Measurements from ENCODE around the gene COL16A1.

Gene COL16A1

DNA sequence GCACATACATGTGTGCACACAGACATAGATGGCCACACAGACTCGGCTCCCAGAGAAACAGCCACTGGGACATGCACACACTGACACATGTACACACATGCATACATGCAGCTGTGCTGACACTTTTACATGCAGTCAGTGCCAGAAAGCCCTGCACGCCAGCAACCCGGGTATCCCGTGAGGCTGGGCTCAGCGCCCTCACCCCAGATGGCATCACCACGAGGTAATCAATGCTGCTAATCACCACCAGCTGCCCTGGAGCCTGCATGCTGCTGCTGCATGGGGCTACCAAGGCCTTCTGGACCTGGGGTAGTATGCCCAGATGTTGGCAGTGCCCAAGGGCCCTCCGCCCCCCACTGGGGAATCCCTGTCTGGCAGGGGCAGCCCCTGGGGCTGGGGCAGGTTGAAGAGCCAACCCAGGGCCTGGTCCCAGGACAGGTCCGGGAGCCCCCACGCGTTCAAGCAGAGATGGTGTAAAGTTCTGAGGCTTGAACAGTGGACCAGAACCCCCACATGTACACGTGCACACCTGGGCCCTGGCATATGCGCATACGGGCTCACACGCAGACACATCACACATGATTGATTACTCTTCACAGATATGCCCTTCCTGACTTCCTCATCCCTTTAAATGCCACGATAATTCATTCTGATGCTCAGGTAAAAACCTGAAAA lies 2.7 kb upstream of the COL16A1 start:
- DNase-seq (ENCODE audit: low read depth) = no peak

DNA sequence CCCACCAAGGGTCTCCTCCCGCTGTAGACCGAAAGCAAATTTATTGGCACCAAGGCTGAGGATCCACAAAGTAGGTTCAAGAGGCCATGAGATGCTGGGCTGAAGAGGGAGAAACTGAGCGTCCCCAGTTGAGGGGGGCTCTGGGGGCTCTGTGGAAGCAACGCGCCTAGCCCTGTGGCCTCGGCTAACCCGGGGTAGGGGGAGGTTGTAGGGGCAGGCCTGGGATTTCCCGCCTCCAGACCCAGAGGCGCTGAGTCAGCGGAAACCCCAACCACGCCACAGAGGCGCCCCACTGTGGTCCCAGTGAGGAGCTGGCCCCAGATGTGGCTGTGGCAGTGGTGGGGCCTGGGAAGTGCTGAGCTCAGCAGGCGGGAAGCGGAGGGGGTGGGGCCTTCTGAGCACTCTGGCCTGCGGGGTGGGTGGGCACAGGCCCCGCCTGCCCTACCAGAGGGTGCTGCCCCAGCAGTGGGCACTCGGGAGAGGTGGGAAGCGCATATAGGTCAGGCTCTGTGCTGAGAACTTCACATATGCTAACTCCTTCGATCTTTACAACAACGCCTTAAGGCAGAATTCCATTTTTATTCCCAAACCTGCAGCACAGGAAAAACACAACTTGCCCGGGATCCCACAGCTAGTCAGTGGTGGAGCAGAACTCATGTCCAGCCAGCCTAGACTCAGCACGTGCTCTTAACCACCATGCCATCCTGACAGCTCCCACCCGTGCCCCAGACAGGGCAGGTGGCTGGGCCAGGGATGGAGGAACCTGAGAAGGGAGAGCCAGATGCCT lies 1.5 kb upstream of the COL16A1 start:
- no peak for DNase-seq (ENCODE audit: low read depth)

DNA sequence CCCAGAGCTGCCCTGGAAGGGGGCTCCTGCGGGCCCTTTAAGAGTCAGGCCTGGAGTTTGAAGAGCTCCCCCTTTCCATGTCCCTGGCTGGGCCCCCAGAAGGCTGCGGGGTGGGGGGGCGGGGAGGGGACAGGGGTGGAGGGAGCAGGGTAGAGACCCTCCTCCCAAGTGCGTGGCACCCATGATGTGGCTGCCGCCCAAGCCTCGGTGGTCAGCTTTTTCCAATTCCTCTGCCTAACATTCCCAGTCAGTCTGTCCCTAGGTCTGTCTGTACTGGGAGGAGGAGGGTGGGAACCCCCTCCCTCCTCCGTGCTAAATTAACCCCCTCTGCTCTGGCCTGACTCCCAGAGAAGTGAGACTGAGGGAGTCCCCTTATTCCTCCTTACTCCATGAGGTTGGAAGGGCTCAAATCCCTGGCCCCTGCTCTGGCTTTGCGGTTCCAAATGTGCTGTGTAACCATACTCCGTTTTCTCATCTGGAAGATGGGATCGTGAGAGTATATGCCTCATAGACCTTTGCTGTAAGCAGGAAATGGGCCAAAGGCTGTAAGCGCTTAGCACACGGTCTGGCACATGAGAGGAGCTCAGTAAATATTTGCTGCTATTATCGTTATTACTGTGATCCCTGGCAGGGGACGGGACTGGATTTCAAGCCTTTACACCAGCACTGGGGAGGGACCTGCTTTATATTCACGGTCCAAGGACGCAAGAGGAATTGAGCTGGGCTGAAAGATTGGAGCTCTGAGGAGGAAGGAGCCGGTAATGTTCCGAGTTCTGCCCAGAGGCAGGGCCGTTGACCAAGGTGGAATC lies 658 bp upstream of the COL16A1 start:
- DNase-seq (ENCODE audit: low read depth) = no peak

DNA sequence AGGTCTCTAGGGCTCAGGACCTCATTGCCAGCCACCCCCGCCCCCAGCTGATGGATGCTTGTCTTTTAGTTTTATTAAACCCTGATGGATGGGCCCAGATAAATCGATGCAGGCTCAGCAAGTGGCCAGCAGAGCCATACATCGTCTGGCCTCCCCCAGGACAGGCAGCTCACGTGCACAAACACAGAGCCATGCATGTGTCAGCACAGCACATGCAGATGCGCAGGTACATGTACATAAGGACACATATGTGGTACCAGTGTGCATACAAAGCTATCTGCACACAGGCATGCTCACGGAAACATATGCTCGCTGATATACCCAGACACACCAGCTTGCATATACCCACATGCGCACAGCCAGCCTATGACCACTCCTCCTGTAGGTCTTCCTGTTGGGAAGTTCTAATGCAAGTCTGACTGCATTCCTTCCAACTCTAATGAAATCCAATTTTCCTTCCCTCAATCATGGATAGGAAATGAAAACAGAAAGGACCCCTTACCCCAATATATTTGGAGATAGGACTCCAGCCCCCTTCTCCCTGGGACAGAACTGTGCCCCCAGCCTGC lies 897 bp downstream of the COL16A1 start:
- no peak for DNase-seq (ENCODE audit: low read depth)

DNA sequence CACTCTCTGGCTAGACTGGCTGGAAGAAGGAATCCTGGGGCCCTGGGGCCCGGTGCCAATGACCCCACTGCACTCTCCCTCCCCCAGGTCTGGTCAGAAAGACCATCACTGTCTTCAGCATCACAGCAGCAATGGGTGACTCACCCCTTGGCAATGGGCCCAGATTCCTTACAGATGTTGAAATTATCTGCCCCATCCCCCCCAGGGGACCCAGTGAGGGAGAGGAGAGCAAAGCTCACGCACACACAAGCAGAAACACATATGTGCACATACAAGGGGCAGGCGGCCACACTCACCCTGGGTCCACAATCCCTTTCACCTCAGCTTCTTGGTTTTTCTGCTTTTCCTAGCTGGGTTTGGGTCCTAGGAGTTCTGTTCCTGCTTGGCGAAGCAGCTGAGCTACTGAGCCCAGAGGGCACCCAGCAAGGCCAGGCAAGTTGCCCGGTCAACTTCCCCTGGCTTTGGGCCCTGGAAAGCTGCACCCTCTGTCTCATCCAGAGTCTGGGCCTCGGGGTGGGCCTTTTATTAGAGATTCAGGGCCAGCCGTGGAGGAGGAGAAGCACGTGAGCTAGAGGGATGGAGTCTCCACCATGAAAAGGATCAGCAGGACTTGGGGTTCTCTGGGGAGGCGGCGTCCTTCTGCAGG lies 2.6 kb downstream of the COL16A1 start:
- DNase-seq (ENCODE audit: low read depth) = no peak

DNA sequence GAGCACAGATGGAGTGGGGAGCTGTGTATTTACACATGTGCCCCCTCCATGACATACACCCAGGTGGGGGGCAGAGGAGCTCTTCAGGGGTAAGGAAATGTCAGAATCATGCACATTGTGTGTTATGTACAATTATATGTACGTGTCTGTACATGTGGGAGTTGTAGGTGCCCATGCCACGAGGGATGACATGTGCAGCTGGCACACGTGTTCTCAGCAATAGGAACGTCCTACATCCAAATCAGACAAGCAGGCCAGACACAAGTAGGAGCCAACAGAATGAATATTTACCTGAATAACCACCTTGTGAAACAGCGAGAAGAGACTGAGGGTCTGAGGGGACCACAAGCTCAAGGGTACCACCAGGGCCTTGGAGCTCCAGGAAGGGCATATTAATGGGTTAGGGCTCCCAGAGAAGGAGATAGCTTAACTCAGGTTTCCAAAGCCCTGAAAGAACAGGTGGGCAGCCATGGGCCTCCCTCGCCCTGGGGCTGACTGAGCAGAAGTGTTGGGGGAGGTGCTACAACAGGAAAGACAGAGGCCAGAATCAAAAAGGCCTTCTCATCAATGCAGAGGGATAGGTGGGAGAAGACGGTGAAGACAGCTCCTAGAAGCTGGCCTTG lies 3.2 kb downstream of the COL16A1 start:
- DNase-seq (ENCODE audit: low read depth) = no peak

DNA sequence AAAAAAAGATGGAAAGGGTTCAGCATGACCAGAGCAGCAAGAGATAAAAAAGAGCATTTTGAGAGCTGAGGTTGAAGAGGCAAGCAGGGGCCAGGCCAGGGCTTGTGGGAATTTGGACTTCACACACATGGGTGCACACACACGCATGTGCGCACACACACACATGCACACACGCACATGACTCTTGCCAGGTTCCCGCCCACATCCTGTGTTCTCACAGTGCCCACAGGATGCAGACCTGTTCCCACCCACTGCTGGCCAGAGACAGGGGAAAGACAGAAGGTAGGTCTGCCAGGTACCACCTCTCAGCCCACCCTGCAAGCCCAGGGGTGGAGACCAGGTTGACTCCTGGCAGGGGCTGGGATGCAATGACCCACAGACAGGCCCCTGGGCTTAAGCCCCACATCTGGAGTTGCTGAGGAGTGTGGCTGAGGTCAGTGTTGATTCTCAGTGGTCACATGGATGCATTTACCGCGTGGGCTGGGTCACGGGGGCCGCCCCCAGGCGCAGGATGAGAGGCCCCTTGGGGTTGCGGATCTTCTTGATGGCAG lies 4.4 kb downstream of the COL16A1 start:
- DNase-seq (ENCODE audit: low read depth) = no peak

DNA sequence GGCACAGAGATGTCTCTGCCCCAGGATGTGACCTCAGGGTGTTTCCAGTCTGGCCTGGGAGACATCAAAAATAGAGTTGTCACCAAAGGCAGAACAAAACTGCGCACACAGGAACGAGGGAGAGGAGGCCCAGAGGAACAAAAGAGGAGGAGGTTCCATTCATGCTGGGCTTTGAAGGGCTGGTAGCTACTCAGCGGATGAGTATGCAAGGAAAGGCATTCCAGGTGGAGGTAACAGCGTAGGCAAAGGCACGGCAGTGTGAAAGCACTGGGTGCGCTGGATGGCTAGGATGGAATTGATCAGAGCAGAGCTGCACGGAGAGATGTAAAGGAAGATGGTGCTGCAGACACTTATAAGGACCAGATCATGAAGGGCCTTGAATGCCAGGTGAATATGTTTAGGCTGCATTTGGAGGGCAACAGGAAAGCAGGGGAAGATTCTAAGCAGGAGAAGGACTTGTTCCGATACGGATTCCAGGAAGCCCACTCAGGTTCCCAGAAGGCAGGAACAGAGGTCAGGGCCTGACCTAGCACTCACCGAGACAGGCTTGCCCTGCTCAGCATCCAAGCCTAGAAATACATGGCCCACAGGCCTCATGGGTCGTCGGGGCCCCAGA lies 6.3 kb downstream of the COL16A1 start:
- no peak for DNase-seq (ENCODE audit: low read depth)

DNA sequence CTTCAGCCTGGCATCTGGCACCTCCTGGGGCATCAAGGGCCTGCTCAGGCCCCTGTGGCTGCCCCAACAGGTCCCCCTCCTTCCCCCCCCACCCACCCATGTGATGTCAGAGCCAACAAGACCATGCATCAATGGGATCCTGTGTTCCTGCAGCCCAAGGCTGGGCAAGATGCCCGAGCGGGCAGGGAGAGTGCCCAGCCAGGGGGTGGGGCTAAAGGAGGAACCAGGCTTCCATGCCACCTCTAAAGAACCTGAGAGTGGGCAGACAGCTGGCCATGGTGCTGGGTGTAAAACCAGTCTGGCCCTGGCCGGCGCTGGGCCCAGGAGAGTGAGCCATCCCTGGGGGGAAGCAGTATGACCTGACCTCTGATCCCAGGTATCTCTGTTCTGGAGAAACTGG lies 7.6 kb downstream of the COL16A1 start:
- no peak for DNase-seq (ENCODE audit: low read depth)

DNA sequence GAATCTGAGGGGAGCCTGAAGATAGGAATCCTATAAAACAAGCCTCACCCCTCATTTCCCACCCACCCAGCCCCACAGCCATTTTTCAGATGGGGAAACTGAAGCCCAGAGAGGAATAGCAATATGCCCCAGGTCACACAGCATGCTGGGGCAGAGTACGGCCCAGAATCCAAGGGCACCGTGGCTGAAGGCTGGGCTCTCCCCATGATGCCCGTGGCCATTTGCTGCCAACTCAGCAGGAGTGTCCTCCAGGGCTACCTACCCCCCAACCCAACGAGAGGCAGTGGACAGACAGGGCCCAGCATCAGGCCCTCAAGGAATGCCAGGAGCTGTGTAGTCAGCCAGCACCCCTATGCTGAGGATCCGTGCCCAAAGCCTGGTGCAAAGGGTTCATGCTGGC lies 8.5 kb downstream of the COL16A1 start:
- DNase-seq (ENCODE audit: low read depth) = no peak

DNA sequence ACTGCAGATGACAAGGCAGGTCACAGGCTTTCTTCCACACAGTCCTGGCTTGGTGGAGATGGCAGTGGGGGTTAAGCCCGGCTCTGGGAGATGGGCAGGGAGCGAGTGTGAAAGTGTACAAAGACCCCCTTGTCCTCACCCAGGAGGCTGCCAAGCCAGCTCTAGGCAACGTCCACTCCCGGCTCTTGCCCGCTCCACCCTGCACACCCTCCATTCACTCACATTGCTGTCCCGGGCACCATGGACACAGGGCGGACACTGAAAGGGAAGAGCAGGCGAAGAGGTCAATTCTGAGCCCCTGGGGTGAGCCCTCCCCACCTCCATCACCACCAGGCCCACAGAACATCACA lies 8.9 kb downstream of the COL16A1 start:
- DNase-seq (ENCODE audit: low read depth) = no peak

DNA sequence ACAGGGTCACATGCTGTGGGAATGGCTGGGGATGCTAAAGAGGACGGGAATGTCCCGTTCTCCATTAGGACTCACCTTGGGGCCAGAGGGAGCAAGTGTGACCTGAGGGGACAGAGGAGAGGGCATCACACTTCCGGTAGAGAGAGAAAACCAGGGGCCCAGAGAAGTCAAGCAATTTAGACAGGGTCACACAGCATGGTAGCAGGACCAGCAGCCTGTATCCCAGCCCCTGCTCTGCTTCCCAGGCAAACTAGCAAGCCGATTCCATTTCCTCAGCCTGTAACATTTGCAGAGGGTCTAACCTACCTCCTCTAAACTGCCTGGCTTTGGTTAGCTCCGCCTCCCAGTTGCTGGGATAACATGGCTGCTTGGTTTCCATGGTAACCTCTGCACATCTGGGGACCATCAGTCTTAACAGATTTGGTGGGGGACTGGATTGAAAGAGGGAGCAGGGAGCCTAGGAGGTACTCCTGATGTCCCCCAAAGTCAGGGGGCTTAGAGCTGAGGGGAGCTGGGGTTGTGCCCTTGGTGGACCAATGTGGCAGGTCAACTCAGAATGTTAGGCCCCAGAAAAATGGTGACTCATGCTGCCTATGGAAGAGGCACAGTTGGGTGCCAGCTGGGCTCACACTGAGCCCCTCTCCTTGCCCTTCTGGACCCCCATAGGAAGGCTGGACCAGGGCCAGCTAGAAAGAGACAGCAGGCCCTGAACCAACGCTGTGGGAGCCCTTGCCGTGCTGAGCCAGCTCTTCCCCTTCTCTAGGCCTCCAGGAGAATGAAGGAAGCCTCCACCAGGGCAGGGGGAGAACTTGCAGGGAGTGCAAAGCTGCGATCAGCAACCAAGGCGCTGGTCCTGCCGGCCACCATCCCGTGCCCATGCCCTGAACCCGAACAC lies 9.5 kb downstream of the COL16A1 start:
- no peak for DNase-seq (ENCODE audit: low read depth)

DNA sequence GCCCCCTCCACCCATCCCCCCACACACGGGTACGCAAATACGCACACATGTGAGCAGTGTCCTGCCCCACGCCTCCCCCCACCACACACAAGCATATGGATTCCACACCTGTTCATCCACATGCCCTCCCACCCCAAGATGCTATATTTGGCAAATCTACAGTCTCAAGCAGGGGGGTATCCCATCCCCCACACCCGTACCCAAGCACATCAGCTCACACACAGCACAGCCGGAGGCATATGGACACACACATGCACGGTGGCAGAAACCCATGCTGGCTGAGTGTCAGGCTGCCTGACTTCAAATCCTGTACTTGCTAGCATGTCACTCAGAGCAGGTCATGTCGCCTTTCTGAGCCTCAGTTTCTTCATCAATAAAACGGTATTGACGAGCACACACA lies 10.6 kb downstream of the COL16A1 start:
- no peak for DNase-seq (ENCODE audit: low read depth)

DNA sequence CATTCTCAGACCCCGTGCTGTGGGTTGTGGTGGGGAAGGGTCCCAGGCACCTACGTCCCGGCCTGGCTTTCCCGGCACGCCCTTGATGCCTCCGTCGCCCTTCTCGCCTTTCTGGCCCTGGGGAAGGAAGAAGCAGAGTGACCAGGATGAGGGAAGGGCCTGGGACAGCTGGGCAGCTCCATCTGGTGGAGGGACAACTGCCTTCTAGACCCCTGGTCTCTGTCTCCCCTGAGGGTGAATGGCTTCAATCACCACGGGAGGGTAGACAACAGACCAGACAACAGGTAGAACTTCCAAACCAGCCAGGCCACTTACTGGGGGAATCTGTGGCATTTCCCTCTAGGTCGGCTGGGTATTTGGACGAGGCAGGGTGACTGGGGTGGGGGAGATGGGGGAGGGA lies 11.9 kb downstream of the COL16A1 start:
- no peak for DNase-seq (ENCODE audit: low read depth)

DNA sequence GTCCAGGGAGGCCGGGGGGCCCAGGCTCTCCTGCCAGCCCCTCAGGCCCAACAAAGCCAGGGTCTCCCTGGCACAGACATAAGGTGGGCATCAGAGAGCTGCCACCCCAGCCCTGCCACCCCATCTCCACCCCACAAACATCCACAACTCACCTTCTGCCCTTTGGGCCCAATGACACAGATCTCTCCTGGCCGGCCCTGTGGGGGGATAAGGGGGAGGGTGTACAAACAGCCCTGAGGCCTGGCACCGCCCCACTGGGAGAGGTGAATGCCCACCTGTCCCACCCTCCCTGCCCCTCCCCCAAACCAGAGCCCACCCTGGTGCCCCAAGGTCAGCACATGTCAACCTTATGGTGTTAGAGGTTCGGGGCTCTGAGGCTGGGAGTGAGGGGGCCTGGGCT lies 12.4 kb downstream of the COL16A1 start:
- DNase-seq (ENCODE audit: low read depth) = no peak

DNA sequence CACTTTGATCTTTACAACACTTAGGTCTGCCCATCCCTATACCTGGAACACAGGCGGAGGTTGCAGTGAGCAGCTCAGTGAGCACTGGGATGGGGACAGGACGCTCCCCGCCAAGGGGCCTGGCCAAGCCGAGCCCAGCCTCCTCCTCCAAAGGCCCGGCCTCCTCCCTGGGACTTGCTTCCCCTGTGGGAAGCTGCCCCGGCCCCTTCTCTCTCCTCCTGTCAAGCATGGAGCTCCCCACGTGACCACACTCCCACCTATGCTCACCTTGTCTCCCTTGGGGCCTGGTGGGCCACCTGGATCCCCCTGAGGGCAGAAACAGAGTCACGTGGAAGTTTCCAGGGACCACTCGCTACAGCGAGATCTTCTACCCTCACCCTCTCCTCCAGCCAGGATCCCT lies 12.9 kb downstream of the COL16A1 start:
- DNase-seq (ENCODE audit: low read depth) = no peak

DNA sequence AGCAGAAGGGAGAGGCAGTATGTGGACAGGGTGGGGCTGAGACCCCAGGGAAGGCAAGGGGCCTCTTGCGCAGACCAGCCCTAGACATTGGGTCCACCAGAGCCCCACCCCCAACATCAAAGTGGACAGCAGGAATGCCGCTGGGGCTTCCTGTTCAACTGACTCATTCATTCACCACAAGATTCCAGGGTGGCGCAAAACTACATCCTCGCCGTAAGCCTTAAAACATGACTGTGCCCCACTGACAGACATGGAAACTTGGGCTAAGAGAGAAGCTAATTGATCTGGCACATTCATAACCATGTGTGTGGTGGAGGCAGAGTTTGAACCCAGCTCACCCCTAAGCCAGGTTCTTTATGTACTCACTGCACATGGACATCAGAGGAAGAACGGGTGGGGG lies 14.0 kb downstream of the COL16A1 start:
- DNase-seq (ENCODE audit: low read depth) = no peak

DNA sequence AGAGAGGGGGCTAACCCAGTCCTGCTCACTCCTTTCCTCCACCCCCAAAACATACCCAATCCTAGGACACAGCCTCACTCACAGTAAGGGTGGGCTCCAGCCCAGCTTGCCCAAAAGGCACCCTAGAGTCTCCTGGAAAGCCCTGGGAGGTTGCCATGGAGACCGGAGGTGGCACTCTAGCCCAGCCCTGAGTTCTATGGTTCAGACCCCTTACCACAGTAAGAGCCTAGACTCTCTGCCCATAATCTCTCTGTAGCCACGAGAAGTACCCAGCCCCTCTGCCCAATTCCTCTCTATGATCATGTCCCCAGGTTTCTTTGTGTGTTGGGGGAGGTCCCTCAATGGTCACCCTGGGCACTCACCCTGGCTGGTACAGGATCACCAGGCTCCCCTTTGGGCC lies 14.4 kb downstream of the COL16A1 start:
- no peak for DNase-seq (ENCODE audit: low read depth)

DNA sequence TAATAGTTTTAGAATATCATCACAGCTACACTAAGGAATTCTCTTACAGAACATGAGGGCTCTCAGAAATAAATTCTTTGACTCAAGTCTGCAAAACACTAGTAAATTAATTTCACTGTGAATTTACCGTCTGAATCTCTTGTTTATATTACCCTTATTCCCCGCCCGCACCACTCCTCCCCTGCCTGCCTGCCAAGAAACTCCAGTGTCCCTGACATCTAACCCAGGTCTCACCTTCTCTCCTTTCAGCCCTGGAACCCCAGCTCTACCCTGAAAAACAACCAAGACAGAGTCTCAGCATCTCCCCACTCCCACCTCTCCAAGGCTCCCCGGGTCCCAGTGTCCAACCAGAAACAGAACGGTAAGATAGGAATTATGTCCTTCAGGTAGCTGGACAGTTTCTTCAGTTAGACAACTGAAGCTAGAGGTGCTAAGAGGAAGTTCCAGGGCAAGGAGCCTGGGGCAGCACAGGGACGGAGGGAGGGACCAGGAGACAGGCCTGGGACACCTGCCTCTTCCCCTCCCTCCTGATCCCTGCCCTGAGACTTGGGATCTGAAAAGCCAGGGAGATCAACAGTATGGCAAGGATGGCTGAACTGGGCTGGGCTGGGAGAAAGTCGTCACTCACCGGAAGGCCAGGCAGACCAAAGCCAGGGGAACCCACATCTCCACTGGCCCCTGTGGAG lies 15.4 kb downstream of the COL16A1 start:
- no peak for DNase-seq (ENCODE audit: low read depth)
